ENCODE results near the gene NR2C2.

Gene NR2C2

DNA sequence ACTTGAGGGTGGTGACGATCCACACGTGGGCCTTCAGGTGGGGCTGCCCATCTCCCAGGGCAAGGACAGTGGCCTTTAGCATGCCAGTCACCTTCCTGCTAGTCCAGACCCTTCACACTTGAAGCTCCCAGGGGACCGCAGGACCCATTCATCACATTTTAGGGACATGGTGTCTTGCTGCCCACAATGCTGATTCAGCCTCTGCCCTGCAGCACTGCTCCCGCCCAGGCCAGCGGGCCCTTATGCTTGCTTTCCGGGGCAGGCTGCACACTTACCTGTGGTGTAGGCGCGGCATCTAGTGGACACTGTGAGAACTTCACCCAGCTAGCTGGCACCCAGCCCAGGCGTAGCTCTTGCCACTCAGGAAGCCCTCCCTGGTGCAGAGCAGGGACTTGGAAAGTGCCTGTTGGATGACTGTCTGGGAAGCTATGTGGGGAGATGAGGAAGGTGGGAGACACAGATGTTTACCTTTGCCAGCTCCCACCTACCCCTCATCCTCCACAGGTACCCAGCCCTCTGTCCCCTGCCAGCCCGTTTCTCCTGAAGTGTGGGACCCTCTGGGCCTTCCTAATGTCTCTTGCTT is 26.3 kb upstream of the NR2C2 start:
- in situ Hi-C loops (cut with HindIII; ENCODE audit: low sequenced_read_pairs): no loop called here

DNA sequence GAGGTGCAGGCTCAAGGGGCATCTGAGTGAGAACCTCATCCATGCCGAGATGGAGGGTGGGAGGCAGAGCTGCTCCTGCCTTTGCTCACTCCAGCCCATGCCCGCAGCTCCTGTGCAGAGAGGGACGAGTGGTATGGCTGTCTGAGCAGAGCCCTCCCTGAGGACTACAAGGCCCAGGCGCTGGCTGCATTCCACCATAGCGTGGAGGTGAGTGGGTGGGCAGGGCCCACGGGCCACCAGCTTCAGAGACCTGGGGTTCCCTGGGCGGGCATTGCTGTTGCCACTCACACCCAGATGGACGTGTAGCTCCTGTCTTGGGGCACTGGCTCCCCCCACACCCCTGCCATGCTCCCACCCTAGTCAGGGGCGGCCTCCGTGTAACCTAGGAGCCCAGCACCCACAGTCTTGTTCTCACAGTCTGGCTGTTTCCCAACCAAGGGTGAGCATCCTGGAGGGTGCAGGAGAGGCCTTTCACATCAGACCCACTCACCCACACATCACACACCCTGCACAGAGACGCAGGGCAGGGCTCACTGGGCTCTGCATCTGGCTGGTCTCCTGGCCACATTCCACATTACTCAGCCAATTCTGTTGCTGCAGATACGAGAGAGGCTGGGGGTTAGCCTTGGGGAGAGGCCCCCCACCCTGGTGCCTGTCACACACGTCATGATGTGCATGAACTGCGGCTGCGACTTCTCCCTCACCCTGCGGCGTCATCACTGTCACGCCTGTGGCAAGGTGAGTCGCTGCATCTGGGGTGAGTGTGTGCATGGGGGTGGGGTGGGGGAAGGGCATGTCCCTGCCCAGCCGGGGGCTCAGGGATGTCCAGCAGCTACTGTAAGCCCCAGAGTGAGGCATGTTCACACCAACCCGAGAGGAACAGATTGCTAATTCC is 25.3 kb upstream of the NR2C2 start:
- in situ Hi-C loops (cut with HindIII; ENCODE audit: low sequenced_read_pairs): no loop called here

DNA sequence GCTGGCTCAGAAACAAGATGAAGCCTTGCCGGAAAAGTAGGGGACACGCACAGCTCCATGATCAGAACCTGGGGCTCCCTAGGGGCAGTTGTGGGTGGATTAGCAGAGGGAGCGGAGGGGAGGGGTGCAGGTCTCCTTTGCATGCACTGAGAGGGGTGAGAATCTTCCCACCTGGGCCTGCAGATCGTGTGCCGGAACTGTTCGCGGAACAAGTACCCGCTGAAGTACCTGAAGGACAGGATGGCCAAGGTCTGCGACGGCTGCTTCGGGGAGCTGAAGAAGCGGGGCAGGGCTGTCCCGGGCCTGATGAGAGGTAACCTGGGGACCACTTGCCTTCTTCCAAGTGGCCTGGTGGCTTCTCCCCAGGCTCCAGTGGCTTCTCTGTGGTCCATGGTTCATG is 24.5 kb upstream of the NR2C2 start:
- in situ Hi-C loops (cut with HindIII; ENCODE audit: low sequenced_read_pairs): no loop called here

DNA sequence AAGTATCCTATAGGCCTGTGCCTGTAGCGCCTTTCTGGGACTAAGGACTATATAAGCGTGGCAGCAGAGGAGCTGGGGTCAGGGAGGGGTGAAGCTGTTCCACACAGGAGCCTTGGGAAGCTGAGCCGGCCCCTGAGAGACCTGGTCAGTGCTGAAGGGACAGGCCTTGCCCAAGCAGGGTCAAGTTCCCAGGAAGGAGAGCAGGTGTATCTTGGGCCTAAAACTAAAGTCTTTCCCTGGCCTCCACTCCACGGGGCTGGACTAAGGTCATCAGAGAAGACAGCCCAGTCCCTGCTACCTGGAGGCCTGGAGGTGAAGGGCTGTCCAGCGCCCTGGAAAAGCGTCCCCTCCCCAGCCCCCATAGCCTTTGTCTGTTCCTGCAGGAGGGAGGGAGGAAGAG is 23.9 kb upstream of the NR2C2 start:
- in situ Hi-C loops (cut with HindIII; ENCODE audit: low sequenced_read_pairs): no loop called here

DNA sequence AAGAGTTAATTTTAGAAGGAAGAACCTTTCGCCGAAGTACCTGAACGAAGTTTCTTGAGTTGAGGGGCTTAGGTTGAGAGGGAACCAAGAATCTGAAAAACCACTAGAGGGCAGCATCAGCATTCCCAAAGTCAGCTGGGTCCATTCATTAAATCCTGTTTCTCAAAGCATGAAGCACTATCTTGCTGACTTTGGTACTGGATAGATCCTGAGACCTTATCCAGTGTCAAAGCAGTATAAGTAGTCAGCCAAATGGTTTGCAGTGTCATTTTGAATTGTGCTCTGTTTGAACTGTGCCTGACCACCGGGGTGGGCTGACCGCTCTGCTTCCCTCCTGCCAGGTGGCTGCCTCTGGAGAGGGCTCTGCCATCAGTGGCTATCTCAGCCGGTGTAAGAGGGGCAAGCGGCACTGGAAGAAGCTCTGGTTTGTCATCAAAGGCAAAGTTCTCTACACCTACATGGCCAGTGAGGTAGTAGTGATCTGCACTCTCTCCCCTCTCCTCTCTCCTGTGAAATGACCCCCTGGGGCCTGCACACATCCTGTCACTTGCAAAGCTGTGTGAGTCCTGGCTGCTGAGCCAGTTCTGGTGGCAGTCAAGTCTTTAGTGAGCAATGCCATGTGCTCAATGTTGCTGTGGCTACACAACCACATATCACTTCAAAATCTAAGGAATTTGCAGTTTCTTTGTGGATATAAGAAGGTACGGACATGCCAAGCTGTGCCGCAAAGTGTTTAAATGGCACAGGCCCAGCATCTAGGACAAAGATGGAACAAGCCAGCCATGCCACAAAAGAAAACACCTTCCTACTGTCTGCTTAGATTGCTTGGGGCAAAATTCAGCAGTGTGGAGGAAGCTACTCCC is 21.4 kb upstream of the NR2C2 start:
- in situ Hi-C loops (cut with HindIII; ENCODE audit: low sequenced_read_pairs): loop anchor here (5.0 kb wide), 3 partner anchors 104 to 139 kb away; no protein-coding TSS in a partner anchor

DNA sequence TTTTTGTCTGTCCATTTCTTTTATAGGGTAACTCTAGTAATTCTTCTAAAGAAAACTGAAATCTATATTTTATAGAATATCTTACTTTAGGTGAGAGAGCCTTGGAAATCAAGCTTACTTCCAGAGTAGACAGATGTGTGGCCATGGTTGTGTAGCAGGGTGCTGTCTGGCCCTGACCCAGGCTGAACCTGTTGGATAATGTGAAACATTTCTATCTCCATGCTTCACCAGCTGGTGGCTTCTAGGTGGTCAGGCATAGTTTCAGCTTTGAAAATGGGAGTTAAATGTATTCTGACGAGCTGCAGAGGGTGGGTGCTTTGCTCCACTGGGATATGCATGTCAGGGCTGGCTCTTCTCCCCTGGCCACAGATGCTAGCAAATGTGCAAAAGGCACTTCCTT is 20.8 kb upstream of the NR2C2 start:
- in situ Hi-C loops (cut with HindIII; ENCODE audit: low sequenced_read_pairs): loop anchor here (5.0 kb wide), 3 partner anchors 104 to 139 kb away; no protein-coding TSS in a partner anchor

DNA sequence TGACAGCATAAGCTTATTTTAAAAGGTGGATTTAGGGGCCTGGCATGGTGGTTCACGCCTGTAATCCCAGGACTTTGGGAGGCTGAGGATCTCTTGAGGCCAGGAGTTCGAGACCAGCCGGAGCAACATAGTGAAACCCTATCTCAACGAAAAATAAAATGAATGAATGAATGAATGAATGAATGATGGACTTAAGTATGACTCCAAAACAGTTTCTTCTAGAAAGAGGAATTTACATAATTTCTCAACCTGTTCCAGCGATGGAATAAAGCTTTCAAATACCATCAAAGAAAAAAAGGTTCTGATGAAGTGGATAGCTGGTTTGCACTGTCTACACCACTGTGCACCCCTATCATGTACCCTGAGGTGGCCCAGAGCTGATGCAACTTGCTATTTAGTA is 20.1 kb upstream of the NR2C2 start:
- in situ Hi-C loops (cut with HindIII; ENCODE audit: low sequenced_read_pairs): loop anchor here (5.0 kb wide), 3 partner anchors 105 to 140 kb away; no protein-coding TSS in a partner anchor

DNA sequence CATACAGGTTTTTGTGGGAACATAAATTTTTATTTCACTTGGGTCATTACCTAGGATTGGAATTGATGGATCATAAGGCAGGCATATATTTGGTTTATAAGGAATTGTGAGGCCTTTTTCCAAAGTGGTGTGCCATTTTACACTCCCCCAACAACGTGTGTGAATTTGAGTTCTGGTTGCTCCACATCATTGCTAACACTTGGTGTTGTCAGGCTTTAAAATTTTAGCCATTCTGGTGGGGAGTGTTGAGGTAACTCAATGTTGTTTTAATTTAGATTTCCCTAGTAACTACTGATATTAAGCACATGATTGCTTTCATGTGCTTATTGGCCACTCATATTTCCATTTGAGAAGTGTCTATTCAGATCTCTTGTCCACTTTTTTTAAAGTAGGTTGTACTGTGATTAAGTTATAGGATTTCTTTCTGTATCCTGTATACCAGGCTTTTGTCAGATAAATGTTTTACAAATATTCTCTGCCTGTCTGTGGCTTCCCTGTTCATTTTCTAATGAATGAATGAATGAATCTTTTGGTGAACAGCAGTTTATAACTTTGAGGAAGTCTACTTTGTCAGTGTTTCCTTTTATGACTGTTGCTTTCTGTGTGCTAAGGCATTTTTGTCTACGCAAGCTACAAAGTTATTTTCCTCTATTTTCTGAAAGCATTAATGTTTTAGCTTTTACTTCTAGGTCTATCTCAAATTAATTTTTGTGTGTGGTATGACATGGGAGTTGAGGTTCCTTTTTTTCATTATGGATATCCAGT is 17.9 kb upstream of the NR2C2 start:
- in situ Hi-C loops (cut with HindIII; ENCODE audit: low sequenced_read_pairs): loop anchor here (5.0 kb wide), 3 partner anchors 107 to 142 kb away; no protein-coding TSS in a partner anchor

DNA sequence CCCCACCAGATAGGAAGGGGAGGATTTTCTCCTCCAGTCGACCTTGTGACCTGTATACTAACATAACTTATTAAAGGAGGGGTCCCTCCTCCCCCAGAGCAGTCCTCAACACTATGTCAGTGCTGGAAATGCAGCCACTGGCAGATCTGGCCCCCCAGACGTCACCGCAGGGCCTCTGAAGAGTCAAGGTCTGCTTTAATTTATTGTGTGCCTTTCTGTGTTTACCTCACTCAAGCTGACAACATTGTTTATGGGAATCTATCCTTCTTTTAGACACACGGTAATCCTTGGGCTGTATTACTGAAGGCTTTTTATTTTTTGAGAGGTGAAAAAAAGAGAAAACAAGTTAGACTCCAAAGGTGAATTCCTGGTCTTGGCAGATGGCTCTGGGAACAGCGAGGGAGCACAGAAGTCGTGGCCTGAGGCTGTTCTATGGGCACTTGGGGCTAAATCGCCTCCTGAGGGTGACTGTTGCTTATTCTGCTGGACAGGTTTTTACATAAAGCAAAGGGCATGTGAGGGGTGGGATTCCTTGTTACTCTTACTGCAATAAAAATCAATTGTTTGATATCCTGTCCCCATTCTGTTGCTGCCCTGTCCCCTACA is 13.5 kb upstream of the NR2C2 start:
- in situ Hi-C loops (cut with HindIII; ENCODE audit: low sequenced_read_pairs): no loop called here

DNA sequence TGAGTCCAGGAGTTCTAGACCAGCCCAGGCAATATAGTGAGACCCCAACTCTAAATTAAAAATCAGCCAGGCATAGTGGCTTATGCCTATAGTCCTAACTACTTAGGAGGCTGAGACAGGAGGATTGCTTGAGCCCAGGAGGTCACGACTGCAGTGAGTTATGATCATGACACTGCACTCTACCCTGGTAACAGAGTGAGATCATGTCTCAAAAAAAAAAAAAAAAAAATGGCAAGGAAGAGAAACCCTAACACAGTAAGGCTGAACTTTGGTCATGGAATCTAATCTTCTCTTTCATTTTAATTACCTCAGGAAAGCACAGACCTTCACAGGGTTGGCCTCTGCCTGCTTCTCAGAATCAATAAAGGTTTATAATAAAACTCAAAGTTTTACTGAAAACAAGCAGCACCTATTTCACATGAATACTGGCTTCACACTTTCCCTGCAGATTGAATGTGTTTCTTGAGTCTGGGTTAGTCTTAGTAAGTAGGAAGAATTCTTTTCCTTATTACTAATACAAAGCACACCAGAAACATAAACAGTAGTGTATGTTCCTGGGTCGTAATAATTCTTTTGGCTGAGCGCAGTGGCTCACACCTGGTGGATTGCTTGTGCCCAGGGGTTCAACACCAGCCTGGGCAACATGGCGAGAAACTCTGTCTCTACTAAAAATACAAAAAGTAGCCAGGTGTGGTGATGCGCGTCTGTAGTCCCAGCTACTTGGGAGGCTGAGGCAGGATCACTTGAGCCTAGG is 11.6 kb upstream of the NR2C2 start:
- in situ Hi-C loops (cut with HindIII; ENCODE audit: low sequenced_read_pairs): no loop called here

DNA sequence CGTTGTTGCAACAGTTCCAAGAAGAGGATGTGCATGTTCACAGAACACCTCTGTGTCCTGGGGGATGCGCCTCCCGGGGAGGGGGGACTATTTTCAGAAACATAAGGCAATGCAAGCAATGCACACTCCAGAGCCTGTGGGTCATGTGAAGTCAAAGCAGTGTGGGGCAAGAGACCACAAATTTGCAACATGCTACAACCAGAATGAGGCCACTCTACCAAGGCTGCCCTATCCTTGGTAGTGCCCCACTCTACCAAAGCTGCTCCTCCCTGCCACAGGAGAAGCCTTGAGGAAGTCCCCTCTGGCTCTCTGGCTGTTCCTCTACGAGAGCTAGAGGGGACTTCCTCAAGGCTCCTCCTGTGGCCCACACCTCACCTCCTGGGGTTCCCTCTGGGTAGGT is 8.4 kb upstream of the NR2C2 start:
- in situ Hi-C loops (cut with HindIII; ENCODE audit: low sequenced_read_pairs): no loop called here

DNA sequence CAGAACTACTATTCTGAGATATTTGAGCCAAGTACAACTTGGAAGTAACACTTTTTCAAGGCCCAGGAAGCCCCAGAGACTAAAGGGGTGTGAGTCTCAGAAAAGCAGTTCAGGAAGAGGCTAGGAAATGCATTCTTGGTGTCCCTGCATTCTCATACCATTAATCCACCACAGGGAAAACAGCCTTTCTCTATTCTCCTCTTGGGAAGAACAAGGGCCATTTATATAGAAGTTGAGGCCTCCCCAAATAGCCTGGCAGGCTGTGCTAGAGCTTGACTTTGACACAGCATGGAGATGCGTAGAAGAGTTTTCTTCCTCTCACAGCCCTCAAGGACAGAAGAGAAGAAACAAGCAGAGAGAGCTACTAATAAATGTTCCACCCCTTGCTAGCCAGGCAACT is 5.5 kb upstream of the NR2C2 start:
- in situ Hi-C loops (cut with HindIII; ENCODE audit: low sequenced_read_pairs): loop anchor here (10.0 kb wide), 1 partner anchor 57 kb away; no protein-coding TSS in a partner anchor

DNA sequence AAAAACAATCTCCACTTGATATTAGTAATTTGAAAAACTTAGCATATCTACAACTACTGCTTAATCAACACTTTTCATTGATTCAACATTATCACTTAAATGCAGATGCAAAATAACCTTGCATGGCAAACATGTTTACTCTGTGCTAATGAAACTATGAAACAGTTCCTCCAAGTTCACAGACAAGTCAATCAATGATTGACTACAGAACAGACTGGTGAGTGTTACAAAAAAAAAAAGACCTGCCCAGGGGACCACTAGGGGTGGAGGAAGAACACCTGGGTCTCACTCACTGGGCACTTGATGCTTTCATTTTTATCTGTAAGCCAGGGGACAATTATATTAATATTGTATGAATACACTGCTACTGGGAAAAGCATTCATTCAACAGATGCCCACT is 4.3 kb upstream of the NR2C2 start:
- in situ Hi-C loops (cut with HindIII; ENCODE audit: low sequenced_read_pairs): loop anchor here (10.0 kb wide), 1 partner anchor 58 kb away; no protein-coding TSS in a partner anchor

DNA sequence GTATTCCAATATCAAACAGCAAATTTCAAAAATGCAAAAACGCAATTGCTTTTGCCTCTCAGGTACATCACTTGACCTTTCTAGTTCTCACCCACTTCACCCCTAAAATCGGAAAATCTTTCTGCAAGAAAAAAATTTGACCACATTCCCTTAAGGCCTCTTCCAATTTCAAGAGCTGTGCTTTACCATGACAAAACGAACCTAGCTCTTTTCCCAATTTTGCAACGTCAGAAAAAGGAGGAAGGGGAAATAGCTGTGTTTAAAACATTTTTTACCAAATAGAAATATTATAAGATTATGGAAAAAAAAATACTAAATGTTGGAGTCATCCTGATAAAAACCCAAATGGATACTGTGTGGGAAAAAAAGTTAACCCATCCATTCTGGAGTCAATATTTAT is 1.1 kb upstream of the NR2C2 start:
- in situ Hi-C loops (cut with HindIII; ENCODE audit: low sequenced_read_pairs): loop anchor here (5.0 to 10.0 kb wide), 2 partner anchors 56 to 61 kb away; no protein-coding TSS in a partner anchor

DNA sequence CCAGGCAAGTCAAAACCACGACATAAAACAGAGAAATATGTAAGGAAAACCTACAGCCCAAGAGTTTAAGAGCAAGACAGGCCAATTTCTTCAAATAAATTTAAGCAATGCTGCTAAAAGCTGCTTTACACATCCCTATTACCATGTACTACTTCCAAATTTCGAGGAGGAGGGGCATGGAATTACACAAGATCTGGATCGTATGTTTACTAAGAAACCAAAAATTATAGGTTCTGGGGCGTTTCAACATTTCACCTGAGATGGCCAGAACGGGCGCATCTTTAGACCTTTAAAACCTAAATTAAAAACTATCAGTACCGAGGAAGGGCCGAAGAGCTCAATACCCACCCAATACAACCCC is 664 bp upstream of the NR2C2 start:
- in situ Hi-C loops (cut with HindIII; ENCODE audit: low sequenced_read_pairs): loop anchor here (5.0 to 10.0 kb wide), 2 partner anchors 56 to 62 kb away; no protein-coding TSS in a partner anchor

DNA sequence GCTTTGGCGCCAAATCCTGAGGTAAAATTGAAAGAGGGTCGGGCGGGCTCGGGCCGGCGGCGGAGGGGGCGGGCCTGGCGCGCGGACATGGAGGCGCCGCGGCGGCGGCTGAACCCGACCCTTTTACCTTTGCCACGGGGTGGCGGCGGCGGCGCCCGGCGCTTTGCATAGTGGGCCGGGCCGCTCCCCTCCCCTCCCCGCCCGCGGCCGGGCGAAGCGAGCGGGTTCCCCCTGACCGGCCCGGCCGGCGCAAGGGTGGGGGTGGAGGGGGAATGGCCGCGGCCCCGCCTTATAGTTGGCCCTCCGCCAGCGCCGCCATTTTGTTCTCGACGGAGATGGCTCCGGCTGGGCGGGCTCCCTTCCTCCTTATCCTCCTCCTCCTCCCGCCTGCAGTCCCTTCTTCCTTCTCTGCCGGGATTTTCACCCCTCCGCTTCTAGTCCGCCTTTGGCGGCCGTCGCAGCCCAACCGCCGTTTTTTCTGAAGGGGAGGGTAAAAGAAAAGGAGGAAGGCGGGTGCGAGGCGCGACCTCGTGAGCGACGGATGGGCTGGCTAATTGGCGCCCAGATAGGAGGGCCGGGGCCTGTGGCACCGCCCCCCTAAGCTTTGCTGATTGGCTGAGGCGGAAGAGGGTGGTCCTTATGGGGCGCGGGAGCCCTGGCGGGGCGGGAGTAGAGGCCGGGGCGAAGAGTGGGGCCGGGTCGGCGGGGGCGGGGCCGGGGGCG is 664 bp downstream of the NR2C2 start:
- in situ Hi-C loops (cut with HindIII; ENCODE audit: low sequenced_read_pairs): loop anchor here (5.0 to 10.0 kb wide), 2 partner anchors 54 to 63 kb away; no protein-coding TSS in a partner anchor

DNA sequence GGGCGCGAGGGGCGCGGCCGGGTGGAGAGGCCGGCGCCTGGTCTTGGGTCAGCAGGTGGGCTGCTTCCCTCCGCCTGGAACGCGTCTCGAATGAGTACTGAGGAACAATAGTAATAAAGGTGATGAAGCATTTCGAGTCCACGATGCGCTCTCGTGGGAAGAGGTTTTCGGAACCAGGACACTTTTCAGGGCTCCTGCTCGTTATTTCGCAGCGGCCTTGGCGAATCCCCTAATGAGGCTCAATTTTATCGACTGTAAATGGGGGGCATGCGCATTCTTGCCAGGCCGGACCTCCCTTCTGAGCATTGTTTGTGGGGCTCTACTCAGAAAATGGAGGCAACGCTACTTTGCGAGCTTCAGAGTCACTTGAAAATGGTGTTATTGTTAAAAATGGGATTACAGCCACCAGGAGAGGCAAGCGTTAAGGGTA is 1.2 kb downstream of the NR2C2 start:
- in situ Hi-C loops (cut with HindIII; ENCODE audit: low sequenced_read_pairs): loop anchor here (5.0 to 10.0 kb wide), 2 partner anchors 54 to 64 kb away; no protein-coding TSS in a partner anchor

DNA sequence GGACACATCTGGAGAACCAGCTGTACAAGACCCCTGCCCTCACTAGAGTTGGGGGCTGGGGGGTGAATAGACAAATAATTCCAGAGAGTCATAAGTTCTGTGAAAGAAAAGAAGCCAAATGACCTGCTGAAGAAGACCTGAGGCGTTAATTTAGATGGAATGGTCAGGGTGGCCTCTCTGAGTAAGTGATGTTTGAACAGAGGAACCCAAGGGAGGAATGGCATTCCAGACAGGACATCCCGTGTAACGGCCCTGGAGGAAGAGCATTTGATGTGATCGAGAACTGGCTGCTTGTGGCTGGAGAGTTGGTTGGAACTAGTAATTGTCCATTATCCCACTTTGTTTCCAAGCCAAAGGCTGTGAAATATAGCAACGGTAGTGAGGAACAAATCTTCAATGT is 1.7 kb downstream of the NR2C2 start:
- in situ Hi-C loops (cut with HindIII; ENCODE audit: low sequenced_read_pairs): loop anchor here (5.0 to 10.0 kb wide), 2 partner anchors 53 to 64 kb away; no protein-coding TSS in a partner anchor

Data from endothelial cell of hepatic sinusoid (primary cell).